Measurements from ENCODE around the gene GLRA1. TPM values are rescaled to one million over a fixed set of nuclear protein-coding genes. Genes with fewer than 3 reads are reported as not detected.

The GLRA1 gene
- total RNA-seq, 1 donor from 2014 or later, result 0.39 TPM

- Mint-ChIP-seq H3K27ac (no peak overlapping the region), H3K9me3 (no peaks in the 10 kb centered on the region), H3K27me3 (peaks cover 6% of the 10 kb centered on the region), H3K4me3 (no peak overlapping the region), H3K36me3 (no peaks in the 10 kb centered on the region), H3K4me1 (ENCODE audit: unreplicated experiment) (peaks cover 10% of the 10 kb centered on the region)
- no peak for DNase-seq (ENCODE audit: extremely low spot score, unreplicated experiment)
- no peak for TF ChIP-seq CTCF (conservative IDR thresholded peaks at IDR 0.05)
Measured at GRCh38 chr5:151902215-151902614, 22.4 kb downstream of the GLRA1 start.

- Mint-ChIP-seq H3K27me3 (peaks cover 6% of the 10 kb centered on the region), H3K4me1 (ENCODE audit: unreplicated experiment) (peaks cover 13% of the 10 kb centered on the region)
- no peak for DNase-seq (ENCODE audit: extremely low spot score, unreplicated experiment)
Measured at GRCh38 chr5:151901611-151902010, 23.0 kb downstream of the GLRA1 start.

GRCh38 chr5:151900891-151901290, 23.8 kb downstream of the GLRA1 start:
- Mint-ChIP-seq H3K36me3 (no peaks in the 10 kb centered on the region), H3K27me3 (peaks cover 6% of the 10 kb centered on the region), H3K4me1 (ENCODE audit: unreplicated experiment) (peaks cover 19% of the 10 kb centered on the region), H3K9me3 (no peaks in the 10 kb centered on the region), H3K27ac (no peak overlapping the region), H3K4me3 (no peak overlapping the region)
- no peak for TF ChIP-seq CTCF (conservative IDR thresholded peaks at IDR 0.05)
- no peak for DNase-seq (ENCODE audit: extremely low spot score, unreplicated experiment)

More at GRCh38 chr5:151901611-151902010, 23.0 kb downstream of the GLRA1 start:
- Mint-ChIP-seq H3K9me3 (no peaks in the 10 kb centered on the region), H3K27ac (no peak overlapping the region), H3K4me3 (no peak overlapping the region), H3K36me3 (no peaks in the 10 kb centered on the region)
- TF ChIP-seq CTCF (conservative IDR thresholded peaks at IDR 0.05), result no peak

GRCh38 chr5:151899399-151899798, 25.3 kb downstream of the GLRA1 start:
- H3K4me1 Mint-ChIP-seq (ENCODE audit: unreplicated experiment), result peaks cover 15% of the 10 kb centered on the region
- no peaks in the 10 kb centered on the region for H3K36me3 Mint-ChIP-seq
- H3K27ac Mint-ChIP-seq, result no peak overlapping the region
- no peak for TF ChIP-seq CTCF (conservative IDR thresholded peaks at IDR 0.05)
- no peak for DNase-seq (ENCODE audit: extremely low spot score, unreplicated experiment)
- peaks cover 6% of the 10 kb centered on the region for H3K27me3 Mint-ChIP-seq
- H3K9me3 Mint-ChIP-seq, result no peaks in the 10 kb centered on the region
- no peak overlapping the region for H3K4me3 Mint-ChIP-seq

DNA sequence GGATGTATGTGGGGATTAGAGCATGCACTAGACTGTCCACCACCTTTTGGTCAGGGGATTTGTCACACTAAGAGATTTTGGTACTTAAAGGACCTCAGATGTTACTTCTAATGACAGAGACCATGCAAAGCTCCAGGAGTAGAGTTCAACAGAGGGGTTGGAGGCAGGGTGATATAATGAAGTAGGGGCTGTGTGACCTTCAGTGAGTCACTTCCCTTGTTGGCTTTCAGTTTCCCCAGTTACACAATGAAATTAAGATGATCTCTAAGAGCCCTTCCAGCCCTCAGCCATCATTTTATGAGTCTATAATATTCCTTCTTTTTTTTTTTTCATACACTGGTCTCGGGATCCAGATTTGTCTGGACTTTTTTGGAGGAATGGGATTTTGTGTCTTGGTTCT, 26.8 kb downstream of the GLRA1 start:
- H3K27me3 Mint-ChIP-seq, result peaks cover 4% of the 10 kb centered on the region
- DNase-seq (ENCODE audit: extremely low spot score, unreplicated experiment), result no peak
- peaks cover 11% of the 10 kb centered on the region for H3K4me1 Mint-ChIP-seq (ENCODE audit: unreplicated experiment)
- H3K36me3 Mint-ChIP-seq, result no peaks in the 10 kb centered on the region
- no peak overlapping the region for H3K4me3 Mint-ChIP-seq
- H3K27ac Mint-ChIP-seq, result no peak overlapping the region
- no peak for TF ChIP-seq CTCF (conservative IDR thresholded peaks at IDR 0.05)
- no peaks in the 10 kb centered on the region for H3K9me3 Mint-ChIP-seq

- Mint-ChIP-seq H3K4me1 (ENCODE audit: unreplicated experiment) (peaks cover 11% of the 10 kb centered on the region), H3K27ac (no peak overlapping the region)
- DNase-seq (ENCODE audit: extremely low spot score, unreplicated experiment), result no peak
Measured at GRCh38 chr5:151897020-151897552, 27.6 kb downstream of the GLRA1 start.

More at GRCh38 chr5:151897020-151897552, 27.6 kb downstream of the GLRA1 start:
- H3K4me3 Mint-ChIP-seq, result no peak overlapping the region
- no peaks in the 10 kb centered on the region for H3K36me3 Mint-ChIP-seq
- H3K9me3 Mint-ChIP-seq, result no peaks in the 10 kb centered on the region
- peaks cover 4% of the 10 kb centered on the region for H3K27me3 Mint-ChIP-seq
- no peak for TF ChIP-seq CTCF (conservative IDR thresholded peaks at IDR 0.05)

Data from type B pancreatic cell (in vitro differentiated cells).